Pons (tissue), 1 donor: ENCODE data around the gene AMFR.

Experiments used
- DNase-seq: peaks from one replicate; pipeline ENCODE4 v3.0.0-alpha.2; 2016; ENCODE audit warnings: low spot score

The AMFR gene

DNA sequence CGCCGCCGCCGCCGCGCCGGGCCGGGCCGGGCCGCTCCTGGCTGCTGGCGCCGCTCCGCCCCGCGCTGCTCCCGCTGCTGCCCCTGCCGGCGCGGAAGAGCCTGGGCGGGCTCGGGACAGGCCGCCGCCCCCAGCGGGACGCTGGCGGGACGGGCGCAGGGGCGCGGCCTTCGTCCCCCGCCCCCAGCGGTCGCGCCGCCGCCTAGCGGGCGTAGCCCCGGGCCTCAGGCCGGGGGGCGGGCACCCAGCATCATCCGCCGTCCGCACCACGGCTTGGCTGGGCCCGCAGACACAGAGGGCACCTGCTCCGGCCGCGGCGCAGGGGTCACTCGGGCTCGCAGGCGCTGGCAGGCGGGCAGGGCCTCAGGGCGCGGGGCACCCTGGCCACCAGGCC lies at the start of gene AMFR:
Gene AMFR, minus strand, starts transcription at position 107 of the 394 bp plus-strand sequence. CDS start 218 bp downstream, outside the sequence.
- peak; percentile 69 for DNase-seq

DNA sequence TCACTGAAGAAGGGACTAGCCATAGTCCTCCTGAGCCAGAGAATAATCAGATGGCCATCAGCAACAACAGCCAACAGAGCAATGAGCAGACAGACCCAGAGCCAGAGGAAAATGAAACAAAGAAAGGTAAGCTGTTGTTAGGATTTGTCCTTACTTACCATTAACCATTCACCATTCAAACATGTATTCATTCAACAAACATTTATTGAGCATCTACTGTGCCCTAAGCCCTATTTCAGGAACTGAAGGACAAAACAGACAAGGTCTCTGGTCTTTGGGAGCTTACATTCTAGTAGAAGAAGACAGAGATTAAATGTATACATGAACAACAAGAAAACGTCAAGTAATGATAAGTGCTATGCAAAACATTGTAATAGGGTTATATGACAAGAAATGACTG lies 45.3 kb upstream of the AMFR start:
- no peak for DNase-seq

DNA sequence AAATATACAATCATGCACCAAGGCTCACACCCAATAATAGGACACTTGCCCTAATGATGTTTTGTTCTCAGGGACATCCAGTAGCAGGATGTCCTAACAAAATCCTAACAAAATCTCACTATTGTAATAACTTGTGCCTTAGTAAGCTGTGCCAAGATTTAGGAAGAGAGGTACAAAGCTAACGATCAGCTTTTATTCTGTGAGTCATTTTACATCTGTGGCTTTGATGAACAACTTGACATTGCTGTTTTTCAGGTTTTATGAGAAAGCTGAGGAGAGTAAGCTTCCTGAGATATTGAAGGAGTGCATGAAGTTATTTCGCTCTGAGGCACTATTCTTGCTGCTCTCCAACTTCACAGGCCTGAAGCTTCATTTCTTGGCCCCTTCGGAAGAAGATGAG lies 44.9 kb upstream of the AMFR start:
- DNase-seq: no peak

DNA sequence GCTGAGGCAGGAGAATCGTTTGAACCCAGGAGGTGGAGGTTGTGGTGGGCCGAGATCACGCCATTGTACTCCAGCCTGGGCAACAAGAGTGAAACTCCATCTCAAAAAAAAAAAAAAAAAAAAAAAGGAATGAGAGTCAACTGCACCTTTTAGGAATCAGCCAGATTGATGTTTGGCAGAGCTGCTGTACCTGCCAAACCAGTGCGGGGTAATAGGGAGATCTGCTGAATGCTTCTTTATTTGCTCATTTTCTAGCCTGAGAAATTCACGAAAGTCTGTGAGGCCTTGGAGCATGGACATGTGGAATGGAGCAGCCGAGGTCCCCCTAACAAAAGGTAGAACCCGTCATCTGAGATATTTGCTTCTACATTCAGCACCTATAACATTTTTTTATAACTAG lies 44.4 kb upstream of the AMFR start:
- DNase-seq: no peak

DNA sequence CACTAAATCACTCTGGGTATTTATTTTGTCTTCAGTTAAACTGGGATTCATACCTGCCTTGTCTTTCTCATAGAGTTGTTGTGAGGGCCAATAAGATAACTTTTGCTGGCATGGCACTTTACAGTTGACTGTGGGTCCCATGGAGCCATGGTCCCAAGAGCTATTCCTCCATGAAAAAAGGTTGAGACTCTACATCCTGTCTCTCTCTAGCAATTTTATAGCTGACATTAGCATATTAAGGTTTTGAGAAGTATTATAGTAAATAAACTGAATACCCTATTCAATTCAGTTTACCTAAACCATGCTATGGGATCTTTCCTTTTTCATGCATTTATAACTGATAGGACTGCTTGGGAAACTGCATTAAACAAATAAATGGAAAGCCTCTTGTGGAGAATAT lies 43.5 kb upstream of the AMFR start:
- no peak for DNase-seq

DNA sequence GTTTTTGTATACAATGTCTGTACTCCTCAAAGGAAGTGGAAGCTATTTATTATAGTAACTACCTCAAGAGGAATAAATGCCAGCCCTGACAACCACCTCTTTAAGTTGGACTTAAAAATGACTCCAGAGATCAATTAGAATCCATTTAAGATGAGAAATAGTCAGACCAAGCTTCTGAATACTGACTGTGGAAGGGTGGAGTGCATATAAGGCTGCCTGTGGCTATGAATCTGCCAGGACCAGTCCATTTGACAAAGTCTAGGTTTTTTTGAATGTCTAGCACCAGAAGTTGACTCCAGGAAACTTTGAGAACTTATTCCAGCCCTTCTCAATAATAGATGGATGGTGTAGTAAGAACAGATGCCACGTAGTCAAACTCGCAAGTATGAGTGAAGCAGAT lies 41.0 kb upstream of the AMFR start:
- no peak for DNase-seq

DNA sequence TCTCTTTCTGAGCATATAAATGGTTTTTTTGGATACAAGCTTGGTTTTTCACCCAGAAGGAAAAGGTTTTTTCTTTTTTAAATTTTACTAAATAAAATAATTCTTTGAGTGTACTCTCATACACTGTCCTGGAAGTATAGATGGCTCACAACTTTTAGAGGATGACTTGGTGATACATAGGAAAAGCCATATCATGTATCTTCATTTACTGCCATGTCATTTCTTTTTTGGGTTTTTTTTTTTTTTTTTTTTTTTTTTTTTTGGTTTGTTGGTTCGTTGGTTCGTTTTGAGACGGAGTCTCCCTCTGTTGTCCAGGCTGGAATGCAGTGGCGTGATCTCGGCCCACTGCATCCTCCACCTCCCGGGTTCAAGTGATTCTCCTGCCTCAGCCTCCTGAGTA lies 37.8 kb upstream of the AMFR start:
- DNase-seq: no peak

DNA sequence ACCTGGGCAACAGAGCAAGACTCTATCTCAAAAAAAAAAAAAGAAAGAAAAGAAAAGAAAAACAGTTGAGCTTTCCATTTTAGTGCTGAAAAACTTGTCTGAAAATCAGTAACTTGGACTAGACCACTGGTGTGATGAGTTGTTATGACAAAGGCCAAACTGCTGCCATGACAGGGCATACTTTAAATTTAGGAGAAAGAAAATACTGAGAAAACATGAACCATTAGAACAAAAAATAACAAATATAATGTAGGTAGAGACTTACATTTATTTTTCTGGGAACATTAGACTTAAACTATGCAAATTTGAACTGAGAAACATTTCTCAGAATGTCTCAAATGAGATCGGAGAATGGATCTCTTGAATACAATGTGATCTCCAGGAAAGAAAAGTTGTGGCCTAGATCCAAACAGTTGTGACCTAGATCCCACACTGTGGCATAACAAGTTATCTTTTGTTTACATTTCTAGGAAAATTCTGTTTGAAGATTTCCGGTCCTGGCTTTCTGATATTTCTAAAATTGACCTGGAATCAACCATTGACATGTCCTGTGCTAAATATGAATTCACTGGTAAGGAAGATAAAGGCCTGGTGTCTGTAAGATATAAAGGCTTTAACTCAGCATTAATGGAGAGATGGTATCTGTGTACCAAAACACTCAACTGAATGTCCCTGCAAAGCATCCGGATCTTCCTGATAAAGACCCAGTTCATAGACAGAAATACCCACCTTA lies 36.9 kb upstream of the AMFR start:
- peak; percentile 44 for DNase-seq

DNA sequence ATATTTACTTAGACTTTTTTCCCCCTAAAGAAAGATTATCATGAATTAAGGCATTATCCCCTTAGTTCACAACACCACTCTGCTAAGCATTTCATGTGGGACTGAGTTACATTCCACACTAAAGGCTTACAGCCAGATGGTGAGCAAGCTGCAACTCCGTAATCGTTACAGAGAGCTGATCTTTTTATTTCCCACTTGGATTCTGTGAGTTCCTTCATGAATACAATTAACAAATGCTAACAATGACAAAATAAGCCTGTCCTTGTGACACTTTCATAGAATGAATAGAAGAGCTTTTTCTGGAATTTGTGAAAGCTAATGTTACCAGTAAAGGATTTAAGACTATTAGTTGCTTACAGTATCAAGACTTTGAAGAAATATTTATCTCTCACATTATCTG lies 34.8 kb upstream of the AMFR start:
- DNase-seq: peak; percentile 91

DNA sequence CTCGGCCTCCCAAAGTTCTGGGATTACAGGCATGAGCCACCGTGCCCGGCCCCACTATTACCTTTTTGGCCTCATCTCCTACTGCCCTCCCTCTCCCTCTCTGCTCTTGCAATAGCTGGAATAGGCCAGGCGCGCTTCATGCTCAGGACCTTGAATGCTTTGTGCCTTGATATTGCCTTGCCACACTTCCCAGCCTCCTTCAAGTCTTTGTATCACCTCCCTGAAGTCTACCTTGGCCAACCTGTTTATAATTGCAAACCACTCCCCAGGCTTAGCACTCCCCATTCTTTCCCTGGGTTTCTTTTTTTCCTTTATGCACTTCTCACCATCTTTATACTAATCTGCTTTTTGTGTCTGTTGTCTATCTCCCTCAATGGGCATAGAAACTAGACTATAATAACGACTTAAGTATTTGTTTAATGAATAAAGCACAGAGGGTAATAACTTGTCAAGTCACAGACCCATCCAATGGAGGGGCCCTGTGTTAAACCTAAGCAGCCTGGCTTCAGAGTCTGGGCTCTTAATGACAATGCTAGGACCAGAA lies 32.7 kb upstream of the AMFR start:
- DNase-seq: no peak

DNA sequence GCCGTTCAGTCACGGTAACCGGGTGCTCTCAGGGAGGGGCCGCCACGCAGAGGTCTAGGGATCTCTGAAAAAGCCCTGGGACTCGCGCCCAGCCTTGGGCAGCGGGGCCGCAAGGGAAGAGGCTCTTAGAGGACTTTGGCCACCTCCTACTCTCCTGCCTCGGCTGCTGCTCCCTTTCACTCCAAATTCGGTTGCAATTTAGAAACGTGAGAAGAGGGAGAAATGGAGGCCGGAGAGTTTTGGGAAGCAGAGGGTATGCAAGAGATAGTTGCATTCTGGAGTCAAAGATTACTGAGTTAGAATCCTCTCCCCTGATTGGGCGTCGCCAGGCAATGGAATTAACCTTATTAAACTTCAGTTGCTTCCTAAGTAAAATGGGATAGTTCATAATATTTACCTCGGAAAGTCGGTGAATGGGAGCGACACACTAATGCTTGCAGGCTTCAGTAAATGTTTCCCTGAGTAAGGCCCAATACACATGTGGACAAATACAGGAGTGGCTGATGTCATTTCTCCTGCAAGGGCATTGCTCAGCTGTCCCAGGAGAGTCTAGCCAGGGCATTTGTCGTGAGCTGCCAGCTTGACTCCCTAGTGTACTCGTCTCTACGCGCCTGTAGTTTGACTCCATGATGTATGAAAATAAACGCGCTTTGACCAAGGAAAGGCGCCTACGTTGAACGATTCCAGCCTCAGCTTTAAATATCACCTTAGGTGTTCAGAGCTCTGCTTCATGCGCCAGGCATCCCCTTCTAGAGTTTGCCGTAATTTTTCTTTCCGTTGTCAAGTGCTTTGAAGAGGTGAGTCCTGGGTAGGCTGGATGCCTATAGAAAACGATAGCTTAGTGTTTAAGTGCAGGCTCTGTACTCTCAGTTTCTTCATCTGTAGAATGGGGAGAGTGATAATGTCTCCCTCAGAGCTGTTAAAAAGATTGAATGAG lies 26.7 kb upstream of the AMFR start:
- peak; percentile 28 for DNase-seq

DNA sequence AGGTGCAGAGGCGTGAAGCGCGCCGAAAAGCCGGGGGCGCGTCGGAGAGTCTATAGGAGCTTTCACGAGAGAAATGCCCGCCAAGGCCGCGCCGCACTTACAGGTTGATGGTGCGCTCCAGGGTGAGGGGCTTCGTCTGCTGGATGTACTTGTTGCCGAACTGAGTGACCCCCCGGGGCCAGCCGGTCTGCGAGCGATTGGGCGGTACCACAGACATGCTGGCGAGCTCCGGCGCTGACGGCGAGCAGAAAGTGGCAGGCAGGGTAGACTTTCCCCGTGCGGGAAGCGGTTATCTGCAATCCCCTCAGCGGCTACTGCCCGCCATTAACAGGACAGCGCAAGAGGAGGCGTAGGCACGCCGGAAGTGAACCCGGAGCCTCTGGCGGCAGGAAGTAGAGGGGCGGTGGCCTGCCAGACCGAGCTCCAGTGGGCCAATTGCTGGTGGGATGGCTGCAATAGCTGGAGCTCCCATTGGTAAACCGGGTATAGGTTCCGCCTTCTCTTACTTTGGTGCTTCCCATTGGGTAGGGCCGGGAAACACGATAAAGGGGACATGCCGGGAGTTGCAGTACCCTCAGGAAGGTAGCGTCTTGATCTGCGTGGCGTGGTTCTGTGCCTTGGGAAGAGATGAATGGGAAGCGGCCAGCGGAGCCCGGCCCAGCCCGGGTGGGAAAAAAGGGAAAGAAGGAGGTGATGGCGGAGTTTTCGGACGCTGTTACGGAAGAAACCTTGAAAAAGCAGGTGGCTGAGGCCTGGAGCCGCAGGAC lies 25.8 kb upstream of the AMFR start, which contains the start of the genes NUDT21 and OGFOD1:
Gene NUDT21, minus strand, starts transcription at position 347 of the 767 bp plus-strand sequence. Its CDS starts 130 bp downstream, at position 217.
Gene OGFOD1, plus strand, starts transcription at position 569 of the 767 bp plus-strand sequence. Its CDS starts 59 bp downstream, at position 628.
- peak; percentile 99 for DNase-seq

DNA sequence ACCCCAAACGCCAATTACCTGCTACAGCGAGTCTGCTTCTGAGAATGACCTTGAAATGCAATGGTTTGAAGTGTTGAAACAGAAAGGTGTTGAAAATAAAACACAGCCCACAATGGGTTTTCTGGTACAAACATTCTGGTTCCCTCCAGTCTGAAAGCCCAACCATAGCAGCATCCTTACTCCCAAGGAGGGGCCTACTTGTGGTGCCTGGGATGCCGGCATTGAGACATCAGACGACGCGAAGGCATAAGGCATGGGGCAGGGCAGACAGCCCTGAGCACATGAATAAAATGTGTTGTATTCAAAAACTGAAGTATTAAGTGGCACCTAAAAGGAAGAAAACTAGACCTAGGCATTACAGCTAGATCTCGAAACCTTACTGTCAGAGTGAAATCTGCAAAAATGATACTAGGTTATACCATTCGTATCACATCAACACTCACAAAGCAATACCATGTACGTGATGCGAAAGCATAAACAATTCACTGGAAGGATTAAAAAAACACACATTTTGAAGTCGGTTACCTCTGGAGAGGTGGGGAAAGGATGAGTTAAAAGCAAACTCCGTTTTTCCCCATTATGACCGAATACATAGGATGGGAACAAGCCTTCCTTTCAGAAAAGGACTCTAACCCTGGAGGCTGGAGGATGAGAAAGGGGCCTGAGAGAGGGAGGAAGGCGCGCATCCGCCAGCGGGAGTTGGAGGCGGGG lies 25.1 kb upstream of the AMFR start:
- peak; percentile 18 for DNase-seq

DNA sequence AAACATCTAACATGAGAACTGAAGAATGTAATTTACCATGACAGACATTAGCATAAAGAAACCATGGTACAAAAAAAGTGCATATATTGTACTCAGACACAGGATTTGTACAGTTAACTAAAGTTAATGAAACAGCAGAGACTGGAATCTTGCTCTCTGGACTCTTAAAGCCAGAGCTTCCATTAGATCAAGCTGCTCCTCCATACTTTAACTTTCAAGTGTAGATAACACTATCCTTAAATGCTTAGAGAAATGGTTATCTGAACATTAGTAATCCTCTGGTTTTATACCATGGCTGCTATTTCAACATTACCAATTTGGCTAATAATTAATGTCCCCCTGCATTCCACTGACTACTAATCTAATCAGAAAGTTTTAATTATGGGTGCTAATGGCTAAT lies 22.7 kb upstream of the AMFR start:
- DNase-seq: no peak

DNA sequence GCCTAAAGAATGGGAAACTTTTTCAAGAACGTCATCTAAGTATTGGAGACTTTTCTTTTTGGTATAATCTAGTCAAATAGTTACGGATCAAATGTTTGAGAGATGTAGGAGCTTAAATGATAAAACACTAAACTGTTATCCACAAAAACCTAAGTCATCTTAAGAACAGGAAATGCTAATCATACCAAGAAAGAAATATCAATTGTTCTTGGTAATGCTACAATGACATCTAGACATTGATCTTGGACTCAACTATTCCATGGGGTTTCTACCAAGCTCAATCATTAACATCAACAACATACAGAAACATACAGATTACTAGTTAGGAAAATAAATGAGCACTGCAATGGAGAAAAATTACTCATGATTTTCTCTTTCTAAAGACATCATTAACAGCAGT lies 21.9 kb upstream of the AMFR start:
- no peak for DNase-seq

DNA sequence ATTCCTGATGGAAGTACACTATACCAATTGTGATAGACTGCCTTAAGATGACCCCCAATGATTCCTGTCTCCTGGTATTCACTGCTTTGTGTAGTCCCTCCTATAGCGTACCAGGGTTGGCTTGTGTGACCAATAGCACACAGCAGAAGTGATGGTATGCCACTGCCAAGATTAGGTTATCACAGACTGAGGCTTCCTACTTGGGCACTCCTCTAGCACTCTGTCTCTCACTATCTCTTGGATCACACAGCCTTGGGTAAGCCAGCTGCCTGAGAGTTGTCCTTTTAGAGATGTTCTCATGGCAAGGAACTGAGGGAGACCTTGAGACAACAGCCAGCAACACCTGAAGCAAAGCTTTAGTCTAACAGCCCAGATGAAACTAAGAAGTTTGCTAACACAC lies 12.7 kb upstream of the AMFR start:
- DNase-seq: no peak

DNA sequence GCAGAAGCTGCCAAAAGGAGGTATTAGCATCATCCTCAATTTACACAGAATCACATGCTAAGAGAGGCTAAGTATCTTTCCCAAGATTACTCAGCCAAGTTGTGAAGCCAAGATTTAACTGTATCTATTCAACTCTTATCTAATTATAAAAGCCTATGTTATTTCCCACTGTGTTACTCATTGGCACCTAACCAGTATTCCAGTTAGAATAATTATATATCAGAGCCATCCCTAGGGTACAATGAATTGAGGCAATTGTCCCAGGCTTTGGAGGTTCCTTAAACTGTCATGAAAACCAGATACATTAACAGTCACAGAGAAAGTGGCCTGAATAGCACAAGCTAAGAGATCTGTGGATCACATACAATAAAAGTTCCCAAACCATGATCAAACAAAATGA lies 10.9 kb upstream of the AMFR start:
- DNase-seq: no peak

DNA sequence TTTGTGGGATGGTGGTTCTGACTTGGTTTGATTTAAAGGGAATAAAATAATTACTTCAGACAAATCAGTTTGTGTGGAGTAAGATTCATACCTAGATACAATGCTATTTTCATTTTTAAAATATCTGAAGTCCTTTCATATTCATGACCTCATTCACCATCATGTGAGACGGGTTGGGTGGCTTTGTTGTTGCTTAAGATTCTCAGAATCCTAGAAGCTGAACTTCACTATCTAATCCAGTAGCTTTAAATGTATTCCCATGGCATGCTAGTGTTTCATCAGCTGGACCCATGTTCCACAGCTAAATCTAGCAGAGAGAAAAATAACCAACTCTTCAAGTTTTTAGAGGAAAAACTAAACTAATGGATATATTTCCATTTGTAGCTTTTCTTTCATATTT lies 2.7 kb upstream of the AMFR start:
- no peak for DNase-seq

DNA sequence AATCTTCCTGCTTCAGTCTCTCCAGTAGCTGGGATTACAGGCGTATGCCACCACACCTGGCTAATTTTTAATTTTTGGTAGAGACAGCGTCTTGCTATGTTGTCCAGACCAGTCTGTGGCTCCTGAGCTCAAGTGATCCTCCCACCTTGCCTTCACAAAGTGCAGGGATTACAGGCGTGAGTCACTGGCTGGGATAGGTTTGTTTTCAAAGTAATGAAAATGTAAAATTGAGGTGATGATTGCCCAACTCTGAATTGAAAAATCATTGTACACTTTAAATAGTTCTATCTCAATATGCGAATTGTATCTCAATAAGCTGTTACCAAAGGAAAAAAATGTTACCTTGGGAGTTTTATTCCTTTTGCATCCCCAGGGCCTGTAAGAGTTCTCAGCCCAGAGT lies 1.2 kb upstream of the AMFR start:
- no peak for DNase-seq

DNA sequence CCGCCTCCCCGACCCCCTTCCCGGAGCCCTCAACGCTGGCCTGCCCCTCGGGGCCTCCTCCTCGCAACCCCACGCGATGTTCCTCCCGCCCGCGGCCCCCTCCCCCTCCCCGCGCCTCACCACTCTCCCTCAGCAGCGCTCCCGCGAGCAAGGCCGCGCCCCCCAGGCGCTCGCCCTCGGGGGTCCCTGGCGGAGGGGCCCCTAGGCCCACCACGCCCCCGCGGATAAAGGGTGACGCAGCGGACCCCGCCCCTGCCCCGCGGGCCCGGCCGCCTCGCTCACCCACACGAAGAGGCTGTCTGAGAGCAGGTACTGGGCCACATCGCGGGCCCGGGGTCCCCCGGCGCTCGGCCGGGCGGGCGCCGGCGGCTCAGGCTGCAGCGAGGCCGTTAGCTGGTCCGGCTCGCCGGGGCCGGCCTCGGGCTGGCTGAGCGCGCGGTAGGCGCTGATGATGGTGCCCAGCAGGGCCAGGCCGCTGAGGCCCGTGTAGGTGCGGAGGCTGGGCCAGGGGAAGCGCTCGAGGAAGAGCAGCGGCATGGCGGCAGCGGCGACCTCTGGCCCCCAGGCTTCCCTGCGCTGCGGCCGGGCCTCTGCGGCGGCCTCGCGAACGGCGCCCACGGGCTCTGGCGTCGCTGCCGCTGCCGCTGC lies 430 bp downstream of the AMFR start:
- DNase-seq: no peak

DNA sequence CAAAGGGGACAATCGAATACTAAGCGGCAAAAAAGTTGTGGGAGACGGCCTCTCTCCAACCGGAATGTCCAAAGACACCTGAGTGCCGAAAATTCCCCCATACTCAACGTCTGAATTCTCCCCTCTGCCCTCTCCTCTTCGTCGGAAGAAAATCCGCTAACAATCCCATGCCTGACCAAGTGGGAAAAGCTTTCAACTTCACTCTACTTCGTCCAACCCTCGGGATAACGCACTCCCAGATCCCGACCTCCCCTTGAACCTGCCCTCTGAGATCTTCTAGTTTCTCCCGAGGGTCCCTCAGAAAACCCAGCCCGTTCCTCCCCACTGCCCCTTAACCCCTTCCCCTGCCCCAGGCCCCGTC lies 961 bp downstream of the AMFR start:
- DNase-seq: peak; percentile 39
